NB4 (cell line): ENCODE measurements around the gene GALNT2.

ENCODE experiments used
- MYC ChIP-seq: IDR thresholded peaks from 2 replicates; pipeline ENCODE4 v1.6.1; 2011; ENCODE audit warnings: low read depth, low read length
- POLR2A ChIP-seq: IDR thresholded peaks from 2 replicates; pipeline ENCODE4 v1.6.1; 2011; ENCODE audit warnings: mild to moderate bottlenecking; ENCODE audit not compliant: insufficient read length; ENCODE audit errors: extremely low read depth
- TF ChIP-seq, protein P1 (sequence below): IDR thresholded peaks from one replicate; pipeline ENCODE4 v1.5.1; 2012; ENCODE audit warnings: low read depth, low read length
- TF ChIP-seq, protein P2 (sequence below): IDR thresholded peaks from 2 replicates; pipeline ENCODE4 v1.6.1; 2011; ENCODE audit warnings: low read depth, low read length

GRCh38 chr1:230064283-230064682 lies 2.8 kb upstream of the GALNT2 start:
- TF ChIP-seq, protein P1, sequence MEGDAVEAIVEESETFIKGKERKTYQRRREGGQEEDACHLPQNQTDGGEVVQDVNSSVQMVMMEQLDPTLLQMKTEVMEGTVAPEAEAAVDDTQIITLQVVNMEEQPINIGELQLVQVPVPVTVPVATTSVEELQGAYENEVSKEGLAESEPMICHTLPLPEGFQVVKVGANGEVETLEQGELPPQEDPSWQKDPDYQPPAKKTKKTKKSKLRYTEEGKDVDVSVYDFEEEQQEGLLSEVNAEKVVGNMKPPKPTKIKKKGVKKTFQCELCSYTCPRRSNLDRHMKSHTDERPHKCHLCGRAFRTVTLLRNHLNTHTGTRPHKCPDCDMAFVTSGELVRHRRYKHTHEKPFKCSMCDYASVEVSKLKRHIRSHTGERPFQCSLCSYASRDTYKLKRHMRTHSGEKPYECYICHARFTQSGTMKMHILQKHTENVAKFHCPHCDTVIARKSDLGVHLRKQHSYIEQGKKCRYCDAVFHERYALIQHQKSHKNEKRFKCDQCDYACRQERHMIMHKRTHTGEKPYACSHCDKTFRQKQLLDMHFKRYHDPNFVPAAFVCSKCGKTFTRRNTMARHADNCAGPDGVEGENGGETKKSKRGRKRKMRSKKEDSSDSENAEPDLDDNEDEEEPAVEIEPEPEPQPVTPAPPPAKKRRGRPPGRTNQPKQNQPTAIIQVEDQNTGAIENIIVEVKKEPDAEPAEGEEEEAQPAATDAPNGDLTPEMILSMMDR, result no peak
- TF ChIP-seq POLR2A, result no peak
- TF ChIP-seq, protein P2, sequence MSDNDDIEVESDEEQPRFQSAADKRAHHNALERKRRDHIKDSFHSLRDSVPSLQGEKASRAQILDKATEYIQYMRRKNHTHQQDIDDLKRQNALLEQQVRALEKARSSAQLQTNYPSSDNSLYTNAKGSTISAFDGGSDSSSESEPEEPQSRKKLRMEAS, result no peak
- TF ChIP-seq MYC, result no peak
